IMR-90 (cell line): ENCODE data around the gene SLC1A7. TPM values are rescaled to one million over a fixed set of nuclear protein-coding genes. Genes with fewer than 3 reads are reported as not detected.

Experiments used
- ATAC-seq: fragments of 200-7000 bp; cut with Tn5 transposase; 2 replicates; pipeline ENCODE4 v1.9.1; 2020; ENCODE audit warnings: low read depth, mild to moderate bottlenecking, moderate library complexity
- BruUV-seq: library from RNA; stranded (reverse); fragments of 400-500 nt; replicated peaks from 2 replicates; lab custom pipeline; 2021; lab: Mats Ljungman, UMichigan
- CTCF ChIA-PET: fragments of 300-600 bp; formaldehyde crosslinking; extraction: SDS; loops from one replicate; lab custom pipeline; 2021; ENCODE audit warnings: antibody characterized with exemption; lab: Yijun Ruan, JAX
- POLR2A ChIA-PET: fragments of 300-600 bp; sonication (Branson Sonifier 250); formaldehyde crosslinking; loops from one replicate; lab custom pipeline; 2022; ENCODE audit warnings: antibody characterized with exemption; ENCODE audit not compliant: unreplicated experiment; lab: Charles Lee
- DNase-seq: peaks from one replicate; pipeline ENCODE4 v3.0.0; 2013
- H2AFZ ChIP-seq: replicated peaks from 2 replicates; pipeline ENCODE3; 2013; ENCODE audit warnings: low read length, mild to moderate bottlenecking; ENCODE audit not compliant: poor library complexity
- H2AK5ac ChIP-seq: 2 replicates; pipeline ENCODE4 v1.6.1; 2013; ENCODE audit warnings: low read depth, low read length, inconsistent platforms
- H2AK9ac ChIP-seq: replicated peaks from 2 replicates; pipeline ENCODE3; 2013; ENCODE audit warnings: mild to moderate bottlenecking, low read depth, low read length, moderate library complexity; ENCODE audit not compliant: poor library complexity
- H2BK120ac ChIP-seq: 2 replicates; pipeline ENCODE4 v1.6.1; 2013; ENCODE audit warnings: low read depth, low read length, inconsistent platforms
- H2BK15ac ChIP-seq: 3 replicates; pipeline ENCODE4 v1.6.1; 2013; ENCODE audit warnings: low read depth, low read length, inconsistent platforms
- H2BK20ac ChIP-seq: 2 replicates; pipeline ENCODE4 v1.6.1; 2013; ENCODE audit warnings: low read depth, mild to moderate bottlenecking, inconsistent platforms, low read length, moderate library complexity
- H2BK5ac ChIP-seq: 2 replicates; pipeline ENCODE4 v1.6.1; 2013; ENCODE audit warnings: mild to moderate bottlenecking, low read depth, low read length, inconsistent platforms; ENCODE audit not compliant: poor library complexity, severe bottlenecking
- H3K14ac ChIP-seq: replicated peaks from 2 replicates; pipeline ENCODE4 v1.6.1; 2013; ENCODE audit warnings: low read depth, low read length, inconsistent platforms
- H3K18ac ChIP-seq: 2 replicates; pipeline ENCODE4 v1.6.1; 2013; ENCODE audit warnings: low read depth, low read length, control low read depth
- H3K23ac ChIP-seq: 2 replicates; pipeline ENCODE4 v1.6.1; 2013; ENCODE audit warnings: low read depth, low read length, inconsistent platforms
- H3K27ac ChIP-seq: 2 replicates; pipeline ENCODE4 v1.5.1; 2013; ENCODE audit warnings: mild to moderate bottlenecking, control low read depth, low read length; ENCODE audit not compliant: insufficient read depth
- H3K27me3 ChIP-seq: 2 replicates; pipeline ENCODE4 v1.6.1; 2013; ENCODE audit warnings: low read length; ENCODE audit not compliant: control insufficient read depth, insufficient read depth
- H3K36me3 ChIP-seq: 2 replicates; pipeline ENCODE4 v1.6.1; 2013; ENCODE audit warnings: low read length, mixed read lengths; ENCODE audit not compliant: control insufficient read depth, insufficient read depth
- H3K4ac ChIP-seq: 2 replicates; pipeline ENCODE4 v1.6.1; 2013; ENCODE audit warnings: low read depth, low read length, inconsistent platforms
- H3K4me1 ChIP-seq: 2 replicates; pipeline ENCODE4 v1.6.1; 2013; ENCODE audit warnings: low read length, mixed read lengths; ENCODE audit not compliant: control insufficient read depth, insufficient read depth
- H3K4me2 ChIP-seq: 2 replicates; pipeline ENCODE4 v1.6.1; 2013; ENCODE audit warnings: low read depth, mild to moderate bottlenecking, control low read depth, low read length, moderate library complexity
- H3K4me3 ChIP-seq: 2 replicates; pipeline ENCODE4 v1.5.1; 2013; ENCODE audit warnings: low read depth, mild to moderate bottlenecking, control low read depth, low read length, moderate library complexity; ENCODE audit not compliant: insufficient read depth
- H3K56ac ChIP-seq: 2 replicates; pipeline ENCODE4 v1.6.1; 2013; ENCODE audit warnings: low read length, inconsistent platforms; ENCODE audit not compliant: insufficient read depth; ENCODE audit errors: extremely low read depth
- H3K79me1 ChIP-seq, 2 experiments: 2 replicates each; pipeline ENCODE4 v1.6.1; 2013; ENCODE audit warnings: low read length in 2 of 2, inconsistent platforms in 1 of 2, low read depth in 1 of 2
- H3K9ac ChIP-seq: 2 replicates; pipeline ENCODE4 v1.6.1; 2013; ENCODE audit warnings: low read depth, low read length, control low read depth
- H3K9me1 ChIP-seq: 2 replicates; pipeline ENCODE4 v1.6.1; 2013; ENCODE audit warnings: low read length, inconsistent platforms; ENCODE audit not compliant: insufficient read depth
- H3K9me3 ChIP-seq: 2 replicates; pipeline ENCODE4 v1.6.1; 2013; ENCODE audit warnings: low read length; ENCODE audit not compliant: control insufficient read depth, insufficient read depth
- H4K20me1 ChIP-seq: 2 replicates; pipeline ENCODE4 v1.6.1; 2013; ENCODE audit warnings: low read length, inconsistent platforms; ENCODE audit not compliant: insufficient read depth
- H4K5ac ChIP-seq: 2 replicates; pipeline ENCODE4 v1.6.1; 2013; ENCODE audit warnings: mild to moderate bottlenecking, low read depth, low read length, control low read depth
- H4K8ac ChIP-seq, 2 experiments: 2 replicates each; pipeline ENCODE4 v1.6.1; 2013; ENCODE audit warnings: low read depth in 2 of 2, low read length in 2 of 2, control low read depth in 1 of 2, inconsistent platforms in 1 of 2
- H4K91ac ChIP-seq: 2 replicates; pipeline ENCODE4 v1.6.1; 2013; ENCODE audit warnings: low read depth, low read length, inconsistent platforms; ENCODE audit not compliant: insufficient read depth
- BHLHE40 ChIP-seq: fragments of 150-350 bp; IDR thresholded peaks from 2 replicates; pipeline ENCODE4 v1.6.1; 2016; ENCODE audit warnings: mild to moderate bottlenecking, low read depth, low read length
- CEBPB ChIP-seq: IDR thresholded peaks from 2 replicates; pipeline ENCODE4 v1.6.1; 2012; ENCODE audit warnings: low read depth, low read length, improper control_type of control experiment
- CHD1 ChIP-seq: IDR thresholded peaks from 2 replicates; pipeline ENCODE4 v1.6.1; 2012; ENCODE audit warnings: low read depth, low read length, improper control_type of control experiment
- CTCF ChIP-seq: conservative IDR thresholded peaks from 2 replicates; pipeline ENCODE4 v1.5.1; 2012; ENCODE audit warnings: mild to moderate bottlenecking, low read depth, low read length, improper control_type of control experiment
- ELK1 ChIP-seq: fragments of 150-350 bp; IDR thresholded peaks from 2 replicates; pipeline ENCODE4 v1.6.1; 2016; ENCODE audit warnings: low read depth, mild to moderate bottlenecking, low read length, moderate library complexity, borderline replicate concordance
- FOS ChIP-seq: fragments of 150-350 bp; IDR thresholded peaks from 2 replicates; pipeline ENCODE4 v1.6.1; 2016; ENCODE audit warnings: low read depth, low read length
- MAFK ChIP-seq: IDR thresholded peaks from 2 replicates; pipeline ENCODE4 v1.6.1; 2012; ENCODE audit warnings: low read depth, low read length, improper control_type of control experiment
- MAZ ChIP-seq: IDR thresholded peaks from 2 replicates; pipeline ENCODE4 v1.6.1; 2012; ENCODE audit warnings: low read depth, mild to moderate bottlenecking, low read length, improper control_type of control experiment, moderate library complexity, borderline replicate concordance
- MXI1 ChIP-seq: IDR thresholded peaks from 2 replicates; pipeline ENCODE4 v1.6.1; 2012; ENCODE audit warnings: low read depth, mild to moderate bottlenecking, low read length, moderate library complexity, borderline replicate concordance
- NFE2L2 ChIP-seq: fragments of 150-350 bp; IDR thresholded peaks from 2 replicates; pipeline ENCODE4 v1.6.1; 2016; ENCODE audit warnings: low read depth, mild to moderate bottlenecking, low read length
- POLR2A ChIP-seq: IDR thresholded peaks from 2 replicates; pipeline ENCODE4 v1.6.1; 2012; ENCODE audit warnings: mild to moderate bottlenecking, low read depth, low read length
- RAD21 ChIP-seq: IDR thresholded peaks from 2 replicates; pipeline ENCODE4 v1.6.1; 2012; ENCODE audit warnings: low read length, improper control_type of control experiment
- RCOR1 ChIP-seq: IDR thresholded peaks from 2 replicates; pipeline ENCODE4 v1.6.1; 2012; ENCODE audit warnings: mild to moderate bottlenecking, low read length, improper control_type of control experiment; ENCODE audit not compliant: insufficient replicate concordance
- RFX5 ChIP-seq: IDR thresholded peaks from 2 replicates; pipeline ENCODE4 v1.8.0; 2012; ENCODE audit warnings: low read depth, mild to moderate bottlenecking, low read length, moderate library complexity
- SMC3 ChIP-seq: fragments of 150-350 bp; IDR thresholded peaks from 2 replicates; pipeline ENCODE4 v1.6.1; 2016; ENCODE audit warnings: low read depth, mild to moderate bottlenecking, antibody characterized with exemption, low read length, moderate library complexity
- USF2 ChIP-seq: fragments of 150-350 bp; IDR thresholded peaks from 2 replicates; pipeline ENCODE4 v1.6.1; 2017; ENCODE audit warnings: mild to moderate bottlenecking, antibody characterized with exemption, low read length, low read depth
- WGBS, 2 experiments: methylation state at CpG; one replicate each; pipeline versions ENCODE4 v1.1.5 to v1.1.7; 2013; ENCODE audit warnings: missing lambda C conversion rate in 2 of 2; ENCODE audit not compliant: insufficient read length in 1 of 2; ENCODE audit errors: extremely low coverage in 2 of 2; 5-methylcytosine and 5-hydroxymethylcytosine counted together
- dilution Hi-C: fragments of 300-500 bp; cut with HindIII; formaldehyde crosslinking; loops from one replicate; pipeline ENCODE4 v1.14.3; 2018; ENCODE audit warnings: low sequenced_read_pairs; ENCODE audit not compliant: unreplicated experiment
- in situ Hi-C: fragments of 300-500 bp; cut with MboI; formaldehyde crosslinking; loops from 3 replicates; pipeline ENCODE4 v1.14.3; 2019; ENCODE audit warnings: low sequenced_read_pairs, inconsistent platforms, mixed read lengths
- intact Hi-C: fragments of 100-400 bp; cut with micrococcal nuclease; formaldehyde crosslinking; loops from 2 replicates; pipeline ENCODE4 v1.10.0; 2022
- polyA plus RNA-seq, 3 experiments: library from polyadenylated mRNA; depleted of rRNA; stranded (reverse); fragments of >200 nt; gene quantifications; 2 replicates each; pipeline ENCODE4 v1.2.3, GENCODE V29; 2012; ENCODE audit warnings: low replicate concordance in 1 of 3
- total RNA-seq: library from RNA; depleted of rRNA; stranded (reverse); fragments of >200 nt; gene quantifications from 2 replicates; pipeline ENCODE4 v1.2.3, GENCODE V29; 2012

Gene SLC1A7
- total and polyA plus RNA-seq, 2 of the 4 experiments (the other 2 are of a cell fraction), result 0.05 TPM; not detected in 1

GRCh38 chr1:53127546-53127945 is 14.9 kb downstream of the SLC1A7 start:
- in situ Hi-C loops, result no loop called here
- TF ChIP-seq POLR2A, result no peak
- no peak for TF ChIP-seq RCOR1
- no peak for TF ChIP-seq CEBPB
- no peak for TF ChIP-seq FOS
- TF ChIP-seq CTCF, result no peak
- no peak for TF ChIP-seq CHD1
- no peak for TF ChIP-seq RAD21
- TF ChIP-seq RFX5, result no peak
- no peak for TF ChIP-seq ELK1
- no peak for TF ChIP-seq MAFK
- no peak for TF ChIP-seq BHLHE40
- TF ChIP-seq MAZ, result no peak
- TF ChIP-seq USF2, result no peak
- TF ChIP-seq SMC3, result no peak
- TF ChIP-seq NFE2L2, result no peak
- no peak for TF ChIP-seq MXI1
- H3K27me3 ChIP-seq, result no peaks in the 10 kb centered on the region
- H3K36me3 ChIP-seq, result no peaks in the 10 kb centered on the region
- peak overlapping the region; percentile 78 for H3K4ac ChIP-seq
- H4K8ac ChIP-seq, result peak overlapping the region in 1 of 2 experiments; percentile 35; a peak in 2 of 4 replicates
- H4K20me1 ChIP-seq, result no peaks in the 10 kb centered on the region
- no peaks in the 10 kb centered on the region for H3K79me1 ChIP-seq
- H2BK120ac ChIP-seq, result peak overlapping the region; percentile 81
- peak overlapping the region; percentile 69 for H4K5ac ChIP-seq
- H2AK9ac ChIP-seq, result peak overlapping the region; percentile 33
- peak overlapping the region; percentile 73 for H2BK20ac ChIP-seq
- H3K23ac ChIP-seq, result 0 out of 2 replicates have a peak overlapping the region, but pooled peaks have one; percentile 29
- no peak overlapping the region for H3K4me2 ChIP-seq
- CTCF ChIA-PET, result no interaction called here
- H3K9ac ChIP-seq, result no peak overlapping the region
- BruUV-seq, result no TSS peak
- peak overlapping the region; percentile 33 for H2BK5ac ChIP-seq
- ATAC-seq (no peak), DNase-seq (peak; percentile 35)
- peak overlapping the region; percentile 32 for H4K91ac ChIP-seq
- peak overlapping the region; percentile 17 for H2AFZ ChIP-seq
- peak overlapping the region; percentile 83 for H2AK5ac ChIP-seq
- POLR2A ChIA-PET, result no interaction called here
- peak overlapping the region; percentile 87; the same call in 2 of the 3 replicates for H2BK15ac ChIP-seq
- 100% methylated on average over 1 of the region's 5 CpGs; no CpG with 5 or more reads in 1 of the 2 experiments for WGBS, 2 experiments
- H3K18ac ChIP-seq, result peak overlapping the region; percentile 66; the same call in 1 of the 2 replicates
- peaks cover 22% of the 10 kb centered on the region for H3K9me1 ChIP-seq
- H3K14ac ChIP-seq, result peak overlapping the region; percentile 53
- peaks cover 32% of the 10 kb centered on the region for H3K4me1 ChIP-seq
- dilution Hi-C loops, result no loop called here
- intact Hi-C loops, result no loop called here
- no peak overlapping the region for H3K4me3 ChIP-seq
- H3K56ac ChIP-seq, result no peak overlapping the region
- H3K27ac ChIP-seq, result no peak overlapping the region
- H3K9me3 ChIP-seq, result no peaks in the 10 kb centered on the region
